ENCODE results near the gene LRRC36.

The LRRC36 gene

DNA sequence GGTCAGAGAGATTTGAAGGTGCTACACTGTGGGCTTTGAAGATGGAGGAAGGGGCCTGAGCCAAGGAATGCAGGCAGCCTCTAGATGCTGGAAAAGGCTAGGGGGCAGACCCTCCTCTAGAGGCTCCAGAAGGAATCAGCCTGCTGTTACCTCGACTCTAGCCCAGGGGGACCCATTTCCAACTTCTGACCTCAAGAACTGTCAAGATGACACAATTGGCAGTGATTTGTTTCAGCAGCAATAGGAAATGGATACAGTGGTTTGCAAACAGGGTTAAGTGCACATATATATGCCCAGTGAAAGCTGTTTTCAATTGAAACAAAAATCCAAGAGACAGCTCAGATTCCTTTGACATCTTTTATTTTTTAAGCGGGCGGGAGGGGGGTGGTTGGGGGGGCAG is 93.3 kb downstream of the LRRC36 start:
- Histone ChIP-seq H3K9ac (ENCODE audit: low read length) (no peak overlapping the region), H3K27ac (ENCODE audit: low read length) (no peak overlapping the region), H3F3A (ENCODE audit: insufficient read depth, low read length) (no peaks in the 10 kb centered on the region), H3K9me2 (replicated peaks; ENCODE audit: insufficient read depth, low read length) (no peaks in the 10 kb centered on the region), H3K36me3 (replicated peaks; ENCODE audit: insufficient read depth, low read length) (no peaks in the 10 kb centered on the region), H3K4me3 (ENCODE audit: low read length) (no peak overlapping the region), H3K9me3 (replicated peaks; ENCODE audit: insufficient read depth, low read length) (no peaks in the 10 kb centered on the region), H3K79me2 (ENCODE audit: low read length) (no peaks in the 10 kb centered on the region), H3K4me1 (ENCODE audit: low read length) (0 out of 2 replicates have a peak, but pooled peaks cover 3% of the 10 kb centered on the region), H2AFZ (ENCODE audit: low read length) (no peak overlapping the region), H3K4me2 (ENCODE audit: low read depth, low read length) (no peak overlapping the region), H3K27me3 (replicated peaks; ENCODE audit: insufficient read depth, low read length) (peaks cover 37% of the 10 kb centered on the region), H4K20me1 (ENCODE audit: insufficient read depth, low read length) (no peaks in the 10 kb centered on the region)
- TF ChIP-seq EZH2phosphoT487 (IDR thresholded peaks at IDR 0.05; ENCODE audit: low read length) = no peak
- TF ChIP-seq EZH2 (optimal IDR thresholded peaks at IDR 0.05; ENCODE audit: low read depth, low read length) = no peak
- TF ChIP-seq, protein P1, sequence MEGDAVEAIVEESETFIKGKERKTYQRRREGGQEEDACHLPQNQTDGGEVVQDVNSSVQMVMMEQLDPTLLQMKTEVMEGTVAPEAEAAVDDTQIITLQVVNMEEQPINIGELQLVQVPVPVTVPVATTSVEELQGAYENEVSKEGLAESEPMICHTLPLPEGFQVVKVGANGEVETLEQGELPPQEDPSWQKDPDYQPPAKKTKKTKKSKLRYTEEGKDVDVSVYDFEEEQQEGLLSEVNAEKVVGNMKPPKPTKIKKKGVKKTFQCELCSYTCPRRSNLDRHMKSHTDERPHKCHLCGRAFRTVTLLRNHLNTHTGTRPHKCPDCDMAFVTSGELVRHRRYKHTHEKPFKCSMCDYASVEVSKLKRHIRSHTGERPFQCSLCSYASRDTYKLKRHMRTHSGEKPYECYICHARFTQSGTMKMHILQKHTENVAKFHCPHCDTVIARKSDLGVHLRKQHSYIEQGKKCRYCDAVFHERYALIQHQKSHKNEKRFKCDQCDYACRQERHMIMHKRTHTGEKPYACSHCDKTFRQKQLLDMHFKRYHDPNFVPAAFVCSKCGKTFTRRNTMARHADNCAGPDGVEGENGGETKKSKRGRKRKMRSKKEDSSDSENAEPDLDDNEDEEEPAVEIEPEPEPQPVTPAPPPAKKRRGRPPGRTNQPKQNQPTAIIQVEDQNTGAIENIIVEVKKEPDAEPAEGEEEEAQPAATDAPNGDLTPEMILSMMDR (IDR thresholded peaks at IDR 0.05; ENCODE audit: low read length) = no peak
- no peak for DNase-seq

DNA sequence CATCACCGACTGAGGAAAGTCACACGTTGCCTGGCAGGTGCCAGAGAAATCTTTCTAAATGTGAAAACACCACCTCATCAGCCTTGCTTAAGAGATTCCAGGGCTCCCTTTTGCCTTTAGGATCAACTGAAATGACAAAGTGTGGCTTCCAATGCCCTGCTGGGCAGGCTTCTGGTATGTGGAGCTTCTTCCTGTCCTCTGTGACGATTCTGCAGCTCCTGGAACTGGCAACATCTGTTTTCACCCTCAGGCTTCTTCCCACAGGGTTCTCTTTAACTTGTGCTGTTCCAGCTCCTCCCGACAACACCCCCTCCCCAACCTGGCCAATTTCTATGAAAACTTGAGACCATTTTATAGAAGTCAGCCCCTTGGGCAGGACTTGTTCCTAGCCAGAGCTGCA is 94.4 kb downstream of the LRRC36 start:
- Histone ChIP-seq H3F3A (ENCODE audit: insufficient read depth, low read length) (no peaks in the 10 kb centered on the region), H4K20me1 (ENCODE audit: insufficient read depth, low read length) (no peaks in the 10 kb centered on the region), H3K4me3 (ENCODE audit: low read length) (no peak overlapping the region), H3K4me2 (ENCODE audit: low read depth, low read length) (no peak overlapping the region), H2AFZ (ENCODE audit: low read length) (no peak overlapping the region), H3K27me3 (replicated peaks; ENCODE audit: insufficient read depth, low read length) (peaks cover 48% of the 10 kb centered on the region), H3K9me2 (replicated peaks; ENCODE audit: insufficient read depth, low read length) (no peaks in the 10 kb centered on the region), H3K4me1 (ENCODE audit: low read length) (0 out of 2 replicates have a peak, but pooled peaks cover 3% of the 10 kb centered on the region), H3K79me2 (ENCODE audit: low read length) (no peaks in the 10 kb centered on the region), H3K9ac (ENCODE audit: low read length) (no peak overlapping the region), H3K9me3 (replicated peaks; ENCODE audit: insufficient read depth, low read length) (no peaks in the 10 kb centered on the region), H3K27ac (ENCODE audit: low read length) (no peak overlapping the region), H3K36me3 (replicated peaks; ENCODE audit: insufficient read depth, low read length) (no peaks in the 10 kb centered on the region)
- TF ChIP-seq EZH2 (optimal IDR thresholded peaks at IDR 0.05; ENCODE audit: low read depth, low read length) = no peak
- no peak for TF ChIP-seq EZH2phosphoT487 (IDR thresholded peaks at IDR 0.05; ENCODE audit: low read length)
- TF ChIP-seq, protein P1 (IDR thresholded peaks at IDR 0.05; ENCODE audit: low read length) = no peak
- DNase-seq = no peak

DNA sequence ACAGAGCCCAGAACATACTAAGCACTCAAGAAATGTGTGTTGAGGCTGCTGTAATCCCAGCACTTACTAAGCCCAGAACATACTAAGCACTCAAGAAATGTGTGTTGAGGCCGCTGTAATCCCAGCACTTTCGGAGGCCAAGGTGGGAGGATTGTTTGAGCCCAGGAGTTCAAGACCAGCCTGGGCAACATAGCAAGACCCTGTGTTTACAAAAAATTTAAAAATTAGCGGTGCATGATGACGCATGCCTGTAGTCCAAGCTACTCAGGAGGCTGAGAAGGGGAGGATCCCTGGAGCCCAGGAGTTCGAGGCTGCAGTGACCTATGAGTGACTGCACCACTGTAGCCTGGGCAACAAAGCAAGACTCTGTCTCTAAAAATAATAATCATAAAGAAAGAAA is 96.4 kb downstream of the LRRC36 start:
- H3K4me2 ChIP-seq (ENCODE audit: low read depth, low read length) = no peak overlapping the region
- H2AFZ ChIP-seq (ENCODE audit: low read length) = no peak overlapping the region
- H3K4me3 ChIP-seq (ENCODE audit: low read length) = no peak overlapping the region
- DNase-seq = no peak
- H3F3A ChIP-seq (ENCODE audit: insufficient read depth, low read length) = no peaks in the 10 kb centered on the region
- H3K9ac ChIP-seq (ENCODE audit: low read length) = no peak overlapping the region
- peaks cover 51% of the 10 kb centered on the region for H3K27me3 ChIP-seq (replicated peaks; ENCODE audit: insufficient read depth, low read length)
- H3K9me2 ChIP-seq (replicated peaks; ENCODE audit: insufficient read depth, low read length) = no peaks in the 10 kb centered on the region
- H3K27ac ChIP-seq (ENCODE audit: low read length) = no peak overlapping the region
- no peaks in the 10 kb centered on the region for H3K36me3 ChIP-seq (replicated peaks; ENCODE audit: insufficient read depth, low read length)
- H3K9me3 ChIP-seq (replicated peaks; ENCODE audit: insufficient read depth, low read length) = no peaks in the 10 kb centered on the region
- no peaks in the 10 kb centered on the region for H4K20me1 ChIP-seq (ENCODE audit: insufficient read depth, low read length)
- no peaks in the 10 kb centered on the region for H3K79me2 ChIP-seq (ENCODE audit: low read length)
- TF ChIP-seq, protein P1 (IDR thresholded peaks at IDR 0.05; ENCODE audit: low read length) = no peak
- TF ChIP-seq EZH2 (optimal IDR thresholded peaks at IDR 0.05; ENCODE audit: low read depth, low read length) (no peak), EZH2phosphoT487 (IDR thresholded peaks at IDR 0.05; ENCODE audit: low read length) (no peak)
- H3K4me1 ChIP-seq (ENCODE audit: low read length) = no peaks in the 10 kb centered on the region
